GM12878 (cell line): ENCODE measurements around the gene IL32. TPM values are rescaled to one million over a fixed set of nuclear protein-coding genes. Genes with fewer than 3 reads are reported as not detected.

Source experiments
- ASH2L ChIP-seq: fragments of 300-600, 200-600 bp; sonication (generic); IDR thresholded peaks from 2 replicates; pipeline ENCODE4 v1.6.1; 2017; ENCODE audit warnings: low read depth, mild to moderate bottlenecking, borderline replicate concordance
- ATF7 ChIP-seq: fragments of 450-650 bp; IDR thresholded peaks from 2 replicates; pipeline ENCODE4 v1.6.1; 2016; ENCODE audit warnings: low read depth, mild to moderate bottlenecking
- ESRRA ChIP-seq: IDR thresholded peaks from 2 replicates; pipeline ENCODE4 v1.6.1; 2012; ENCODE audit warnings: mild to moderate bottlenecking, low read length, improper control_type of control experiment
- ETV6 ChIP-seq, 2 experiments: fragments of 450-650 bp in 1 of 2; IDR thresholded peaks in 1 of 2; conservative IDR thresholded peaks in 1 of 2; 2 replicates each; pipeline ENCODE4 v1.6.1; 2014; ENCODE audit warnings: antibody characterized with exemption in 1 of 2, borderline replicate concordance in 1 of 2, low read depth in 1 of 2, mild to moderate bottlenecking in 1 of 2, moderate library complexity in 1 of 2
- KAT2A ChIP-seq: conservative IDR thresholded peaks from 2 replicates; pipeline ENCODE4 v1.6.1; 2011; ENCODE audit warnings: low read depth, low read length; ENCODE audit not compliant: control insufficient read depth
- NFIC ChIP-seq: IDR thresholded peaks from 2 replicates; pipeline ENCODE4 v1.6.1; 2012; ENCODE audit warnings: low read depth, mild to moderate bottlenecking, inconsistent platforms, low read length, moderate library complexity
- NFYB ChIP-seq: IDR thresholded peaks from 2 replicates; pipeline ENCODE4 v1.6.1; 2011; ENCODE audit warnings: low read depth, mild to moderate bottlenecking, low read length, improper control_type of control experiment, moderate library complexity; ENCODE audit not compliant: insufficient read depth
- NR2F1 ChIP-seq: fragments of 450-650 bp; conservative IDR thresholded peaks from 2 replicates; pipeline ENCODE4 v1.6.1; 2017; ENCODE audit warnings: mild to moderate bottlenecking
- PAX8 ChIP-seq: fragments of 450-650 bp; IDR thresholded peaks from 2 replicates; pipeline ENCODE4 v1.6.1; 2017; ENCODE audit warnings: mild to moderate bottlenecking, moderate library complexity
- PML ChIP-seq: IDR thresholded peaks from 2 replicates; pipeline ENCODE4 v1.6.1; 2012; ENCODE audit warnings: low read length, inconsistent platforms
- POLR2A ChIP-seq: IDR thresholded peaks from 2 replicates; pipeline ENCODE4 v1.6.1; 2011; ENCODE audit warnings: low read depth, mild to moderate bottlenecking, low read length
- RCOR1 ChIP-seq: conservative IDR thresholded peaks from 2 replicates; pipeline ENCODE4 v1.6.1; 2012; ENCODE audit warnings: low read depth, low read length, improper control_type of control experiment
- SMAD5 ChIP-seq: IDR thresholded peaks from 2 replicates; pipeline ENCODE4 v1.6.1; 2016; ENCODE audit warnings: antibody characterized with exemption, low read depth
- SMC3 ChIP-seq: IDR thresholded peaks from 2 replicates; pipeline ENCODE4 v1.6.1; 2011; ENCODE audit warnings: low read length, improper control_type of control experiment, borderline replicate concordance
- SREBF2 ChIP-seq: IDR thresholded peaks from 2 replicates; pipeline ENCODE4 v1.6.1; 2012; ENCODE audit warnings: mild to moderate bottlenecking, low read length
- SUPT20H ChIP-seq: IDR thresholded peaks from 2 replicates; pipeline ENCODE4 v1.6.1; 2011; ENCODE audit warnings: low read depth, mild to moderate bottlenecking, low read length, moderate library complexity, borderline replicate concordance; ENCODE audit not compliant: control insufficient read depth
- TCF3 ChIP-seq: IDR thresholded peaks from 2 replicates; pipeline ENCODE4 v1.6.1; 2012; ENCODE audit warnings: low read depth, mild to moderate bottlenecking, low read length, borderline replicate concordance; ENCODE audit not compliant: insufficient read depth
- YBX1 ChIP-seq: fragments of 450-650 bp; IDR thresholded peaks from 2 replicates; pipeline ENCODE4 v1.6.1; 2016; ENCODE audit warnings: antibody characterized with exemption
- ZBED1 ChIP-seq: IDR thresholded peaks from 2 replicates; pipeline ENCODE4 v1.6.1; 2016; ENCODE audit warnings: borderline replicate concordance
- polyA plus RNA-seq, 11 experiments: library from polyadenylated mRNA; depleted of rRNA in 4 of 11; unstranded in 6 of 11; stranded (reverse) in 5 of 11; fragments of >200 nt; fragmentation: Nextera tagmentation in 4 of 11; fragmentation: Illumina TruSeq in 1 of 11; extraction: Ambion mirVana in 4 of 11; extraction: Trizol in 1 of 11; gene quantifications; 1 replicate in 1 of 11; 2 replicates in 10 of 11; pipeline versions ENCODE4 v1.2.1 to v1.2.3, GENCODE V29; 2011 to 2016; ENCODE audit warnings: inconsistent platforms in 2 of 11, missing spikeins in 2 of 11, low read depth in 1 of 11
- total RNA-seq, 4 experiments: library from RNA; depleted of rRNA in 3 of 4; stranded (reverse); fragments of >200 nt in 3 of 4; fragmentation: Illumina TruSeq in 1 of 4; extraction: Trizol in 1 of 4; gene quantifications; 2 replicates each; pipeline versions ENCODE4 v1.2.1 to v1.2.3, GENCODE V29; 2013 to 2021
- TF ChIP-seq, protein P1 (sequence below): fragments of 150-350 bp; IDR thresholded peaks from 2 replicates; pipeline ENCODE4 v1.6.1; 2014; ENCODE audit warnings: mild to moderate bottlenecking, low read depth, low read length
- TF ChIP-seq, protein P2 (sequence below): IDR thresholded peaks from 2 replicates; pipeline ENCODE4 v1.6.1; 2011; ENCODE audit warnings: low read depth, low read length, improper control_type of control experiment, borderline replicate concordance
- TF ChIP-seq, protein P3 (sequence below): fragments of 150-350 bp; IDR thresholded peaks from 2 replicates; pipeline ENCODE4 v1.6.1; 2016; ENCODE audit warnings: low read depth, low read length

Gene IL32
- total and polyA plus RNA-seq, 10 of the 15 experiments (the other 5 are each of a cell fraction or from before 2014, with no cell fraction given) = 27.0 to 122 (median 55.8) TPM

DNA sequence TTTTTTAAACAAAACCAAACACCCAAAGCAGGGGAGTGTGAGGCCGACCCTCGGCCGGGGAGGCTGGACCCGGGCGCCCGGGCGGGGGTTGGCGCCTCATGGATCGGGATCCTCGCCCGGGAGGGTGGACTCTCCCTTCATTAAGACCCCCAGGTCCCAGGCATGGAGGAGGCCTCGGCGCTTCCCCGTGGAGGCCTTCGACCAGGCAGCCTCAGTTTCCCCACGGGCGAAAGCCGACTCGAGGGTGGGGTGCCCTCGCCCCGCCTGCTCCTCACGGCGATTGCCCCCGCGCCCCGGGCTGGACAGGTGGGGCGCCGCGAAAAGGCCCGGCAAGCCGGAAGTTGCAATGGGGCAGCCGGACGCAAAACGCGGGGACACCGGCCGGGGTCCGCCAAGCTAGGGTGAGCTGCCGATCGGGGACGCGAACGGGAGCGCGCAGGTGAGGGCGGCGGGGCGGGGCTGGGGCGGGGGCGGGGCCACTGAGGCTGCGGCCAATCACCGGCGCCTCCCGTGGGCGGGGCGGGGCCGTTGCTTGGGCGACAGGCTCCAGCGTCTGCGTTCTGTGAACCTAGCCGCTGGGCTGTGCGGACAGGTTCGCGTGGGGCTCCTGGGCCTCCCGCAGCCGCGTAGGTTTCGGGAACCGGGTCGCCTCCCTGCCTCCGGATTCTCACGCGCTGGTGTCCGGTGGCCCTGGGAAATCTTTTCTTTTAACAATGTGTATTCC, 40.9 kb downstream of the IL32 start (continued):
- TF ChIP-seq, protein P1, sequence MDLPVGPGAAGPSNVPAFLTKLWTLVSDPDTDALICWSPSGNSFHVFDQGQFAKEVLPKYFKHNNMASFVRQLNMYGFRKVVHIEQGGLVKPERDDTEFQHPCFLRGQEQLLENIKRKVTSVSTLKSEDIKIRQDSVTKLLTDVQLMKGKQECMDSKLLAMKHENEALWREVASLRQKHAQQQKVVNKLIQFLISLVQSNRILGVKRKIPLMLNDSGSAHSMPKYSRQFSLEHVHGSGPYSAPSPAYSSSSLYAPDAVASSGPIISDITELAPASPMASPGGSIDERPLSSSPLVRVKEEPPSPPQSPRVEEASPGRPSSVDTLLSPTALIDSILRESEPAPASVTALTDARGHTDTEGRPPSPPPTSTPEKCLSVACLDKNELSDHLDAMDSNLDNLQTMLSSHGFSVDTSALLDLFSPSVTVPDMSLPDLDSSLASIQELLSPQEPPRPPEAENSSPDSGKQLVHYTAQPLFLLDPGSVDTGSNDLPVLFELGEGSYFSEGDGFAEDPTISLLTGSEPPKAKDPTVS = no peak
- TF ChIP-seq ASH2L (no peak), TCF3 (peak; percentile 81; the same call in 1 of the 2 replicates), RCOR1 (0 out of 2 replicates have a peak, but pooled peaks have one; percentile 52), ATF7 (no peak), NFIC (no peak), ETV6 (conservative IDR thresholded peaks at IDR 0.05 in 1 of 2, IDR thresholded peaks at IDR 0.05 in 1 of 2; ENCODE audit: borderline replicate concordance in 1 of 2, low read depth in 1 of 2) (no peak), YBX1 (no peak), SMAD5 (peak; percentile 51; the same call in 1 of the 2 replicates), NFYB (no peak), PML (peak; percentile 83; the same call in 1 of the 2 replicates), SUPT20H (no peak), ZBED1 (no peak), SREBF2 (no peak), ESRRA (no peak), NR2F1 (peak; percentile 74), KAT2A (no peak), SMC3 (no peak), PAX8 (no peak), POLR2A (peak; percentile 90)
- TF ChIP-seq, protein P2, sequence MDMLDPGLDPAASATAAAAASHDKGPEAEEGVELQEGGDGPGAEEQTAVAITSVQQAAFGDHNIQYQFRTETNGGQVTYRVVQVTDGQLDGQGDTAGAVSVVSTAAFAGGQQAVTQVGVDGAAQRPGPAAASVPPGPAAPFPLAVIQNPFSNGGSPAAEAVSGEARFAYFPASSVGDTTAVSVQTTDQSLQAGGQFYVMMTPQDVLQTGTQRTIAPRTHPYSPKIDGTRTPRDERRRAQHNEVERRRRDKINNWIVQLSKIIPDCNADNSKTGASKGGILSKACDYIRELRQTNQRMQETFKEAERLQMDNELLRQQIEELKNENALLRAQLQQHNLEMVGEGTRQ = no peak
- TF ChIP-seq, protein P3, sequence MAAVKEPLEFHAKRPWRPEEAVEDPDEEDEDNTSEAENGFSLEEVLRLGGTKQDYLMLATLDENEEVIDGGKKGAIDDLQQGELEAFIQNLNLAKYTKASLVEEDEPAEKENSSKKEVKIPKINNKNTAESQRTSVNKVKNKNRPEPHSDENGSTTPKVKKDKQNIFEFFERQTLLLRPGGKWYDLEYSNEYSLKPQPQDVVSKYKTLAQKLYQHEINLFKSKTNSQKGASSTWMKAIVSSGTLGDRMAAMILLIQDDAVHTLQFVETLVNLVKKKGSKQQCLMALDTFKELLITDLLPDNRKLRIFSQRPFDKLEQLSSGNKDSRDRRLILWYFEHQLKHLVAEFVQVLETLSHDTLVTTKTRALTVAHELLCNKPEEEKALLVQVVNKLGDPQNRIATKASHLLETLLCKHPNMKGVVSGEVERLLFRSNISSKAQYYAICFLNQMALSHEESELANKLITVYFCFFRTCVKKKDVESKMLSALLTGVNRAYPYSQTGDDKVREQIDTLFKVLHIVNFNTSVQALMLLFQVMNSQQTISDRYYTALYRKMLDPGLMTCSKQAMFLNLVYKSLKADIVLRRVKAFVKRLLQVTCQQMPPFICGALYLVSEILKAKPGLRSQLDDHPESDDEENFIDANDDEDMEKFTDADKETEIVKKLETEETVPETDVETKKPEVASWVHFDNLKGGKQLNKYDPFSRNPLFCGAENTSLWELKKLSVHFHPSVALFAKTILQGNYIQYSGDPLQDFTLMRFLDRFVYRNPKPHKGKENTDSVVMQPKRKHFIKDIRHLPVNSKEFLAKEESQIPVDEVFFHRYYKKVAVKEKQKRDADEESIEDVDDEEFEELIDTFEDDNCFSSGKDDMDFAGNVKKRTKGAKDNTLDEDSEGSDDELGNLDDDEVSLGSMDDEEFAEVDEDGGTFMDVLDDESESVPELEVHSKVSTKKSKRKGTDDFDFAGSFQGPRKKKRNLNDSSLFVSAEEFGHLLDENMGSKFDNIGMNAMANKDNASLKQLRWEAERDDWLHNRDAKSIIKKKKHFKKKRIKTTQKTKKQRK = no peak; the same call in 1 of the 2 replicates
